ENCODE results near the gene SPANXB1. TPM values are rescaled to one million over a fixed set of nuclear protein-coding genes. Genes with fewer than 3 reads are reported as not detected.

SPANXB1 gene
- total RNA-seq, 2 experiments from 2014 or later, result not detected

Other genes with a start within 250 kb of the SPANXB1 start
- gene LDOC1, start 174.5 kb downstream of the SPANXB1 start, total RNA-seq, result 1 to 10 TPM; 5.3 to 6.0 TPM
- not detected for gene SPANXC, start 239.9 kb downstream of the SPANXB1 start, total RNA-seq

Data from activated CD4-positive, alpha-beta T cell treated with anti-CD3 and anti-CD28 coated beads for 36 hours (primary cell).